Gastroesophageal sphincter (tissue), 3 donors: ENCODE measurements around the gene CDKAL1.

Experiments
- POLR2A ChIP-seq, 2 donors: fragments of 450-650 bp; IDR thresholded peaks; one replicate each; pipeline ENCODE4 v1.6.1; 2017; ENCODE audit warnings: antibody characterized with exemption in 2 of 2, mild to moderate bottlenecking in 2 of 2, moderate library complexity in 1 of 2
- TF ChIP-seq, protein P1 (sequence below), 4 experiments: fragments of 200-600 bp in 2 of 4; fragments of 450-650 bp in 2 of 4; sonication (generic) in 1 of 4; IDR thresholded peaks; one replicate each; pipeline ENCODE4 v1.5.1; 2017 to 2019; ENCODE audit warnings: antibody characterized with exemption in 4 of 4, mild to moderate bottlenecking in 2 of 4, moderate library complexity in 2 of 4

- TF ChIP-seq, protein P1, sequence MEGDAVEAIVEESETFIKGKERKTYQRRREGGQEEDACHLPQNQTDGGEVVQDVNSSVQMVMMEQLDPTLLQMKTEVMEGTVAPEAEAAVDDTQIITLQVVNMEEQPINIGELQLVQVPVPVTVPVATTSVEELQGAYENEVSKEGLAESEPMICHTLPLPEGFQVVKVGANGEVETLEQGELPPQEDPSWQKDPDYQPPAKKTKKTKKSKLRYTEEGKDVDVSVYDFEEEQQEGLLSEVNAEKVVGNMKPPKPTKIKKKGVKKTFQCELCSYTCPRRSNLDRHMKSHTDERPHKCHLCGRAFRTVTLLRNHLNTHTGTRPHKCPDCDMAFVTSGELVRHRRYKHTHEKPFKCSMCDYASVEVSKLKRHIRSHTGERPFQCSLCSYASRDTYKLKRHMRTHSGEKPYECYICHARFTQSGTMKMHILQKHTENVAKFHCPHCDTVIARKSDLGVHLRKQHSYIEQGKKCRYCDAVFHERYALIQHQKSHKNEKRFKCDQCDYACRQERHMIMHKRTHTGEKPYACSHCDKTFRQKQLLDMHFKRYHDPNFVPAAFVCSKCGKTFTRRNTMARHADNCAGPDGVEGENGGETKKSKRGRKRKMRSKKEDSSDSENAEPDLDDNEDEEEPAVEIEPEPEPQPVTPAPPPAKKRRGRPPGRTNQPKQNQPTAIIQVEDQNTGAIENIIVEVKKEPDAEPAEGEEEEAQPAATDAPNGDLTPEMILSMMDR (IDR thresholded peaks at IDR 0.05), result no peak
- no peak for TF ChIP-seq POLR2A (IDR thresholded peaks at IDR 0.05)
Measured at GRCh38 chr6:20969551-20969950, 435.3 kb downstream of the CDKAL1 start.
